Activated CD4-positive, alpha-beta T cell treated with anti-CD3 and anti-CD28 coated beads, Interleukin-2, amount 50 U/mL, for 48 hours (primary cell): Measurements from ENCODE around the gene ABCC12.

Experiments used
- DNase-seq, 2 experiments: peaks; one replicate each; pipeline ENCODE4 v3.0.0-alpha.2; 2020

The ABCC12 gene

GRCh38 chr16:48131201-48131935 is 24.4 kb downstream of the ABCC12 start:
- no peak for DNase-seq

- no peak for DNase-seq
Observed at GRCh38 chr16:48129926-48130325, 25.9 kb downstream of the ABCC12 start.

- DNase-seq: no peak
Observed at GRCh38 chr16:48128769-48129168, 27.0 kb downstream of the ABCC12 start.

GRCh38 chr16:48126801-48127644 is 28.8 kb downstream of the ABCC12 start:
- no peak for DNase-seq

- DNase-seq: no peak
Observed at GRCh38 chr16:48125888-48126287, 29.9 kb downstream of the ABCC12 start.

GRCh38 chr16:48124266-48124665 is 31.5 kb downstream of the ABCC12 start:
- DNase-seq: no peak

GRCh38 chr16:48123104-48123788 is 32.5 kb downstream of the ABCC12 start:
- DNase-seq: peak; percentile 71 to 79

GRCh38 chr16:48121276-48121675 is 34.5 kb downstream of the ABCC12 start:
- no peak for DNase-seq

GRCh38 chr16:48118841-48119240 is 37.0 kb downstream of the ABCC12 start:
- no peak for DNase-seq

GRCh38 chr16:48117217-48118105 is 38.3 kb downstream of the ABCC12 start:
- DNase-seq: peak; percentile 70 to 73

- no peak for DNase-seq
Observed at GRCh38 chr16:48115299-48115698, 40.5 kb downstream of the ABCC12 start.

- DNase-seq: no peak
Observed at GRCh38 chr16:48114410-48114809, 41.4 kb downstream of the ABCC12 start.

- DNase-seq: no peak
Observed at GRCh38 chr16:48113471-48113870, 42.3 kb downstream of the ABCC12 start.

GRCh38 chr16:48113001-48113400 is 42.8 kb downstream of the ABCC12 start:
- no peak for DNase-seq

- no peak for DNase-seq
Observed at GRCh38 chr16:48112600-48112999, 43.2 kb downstream of the ABCC12 start.

- DNase-seq: no peak
Observed at GRCh38 chr16:48110982-48111381, 44.8 kb downstream of the ABCC12 start.

GRCh38 chr16:48110000-48110399 is 45.8 kb downstream of the ABCC12 start:
- no peak for DNase-seq

GRCh38 chr16:48109475-48109874 is 46.3 kb downstream of the ABCC12 start:
- no peak for DNase-seq

GRCh38 chr16:48106446-48106845 is 49.3 kb downstream of the ABCC12 start:
- no peak for DNase-seq
